Amniotic stem cell (primary cell): Measurements from ENCODE around the gene MTFMT.
"Not testable (repeated sequence)": the region's sequence is repeated elsewhere in the genome, so short reads cannot be mapped to it uniquely, and the experiment has no call there.

Source experiments
- DNase-seq: peaks from one replicate; lab custom pipeline; 2025; lab: John Stamatoyannopoulos, UW

MTFMT gene

GRCh38 chr15:65038836-65039235, 9.4 kb upstream of the MTFMT start:
- DNase-seq: no peak

- no peak for DNase-seq
Observed at GRCh38 chr15:65038428-65038827, 9.0 kb upstream of the MTFMT start.

GRCh38 chr15:65037309-65037708, 7.9 kb upstream of the MTFMT start:
- DNase-seq: no peak

GRCh38 chr15:65034719-65035118, 5.3 kb upstream of the MTFMT start:
- no peak for DNase-seq

GRCh38 chr15:65033659-65034269, 4.3 kb upstream of the MTFMT start:
- peak; percentile 38 for DNase-seq

GRCh38 chr15:65032801-65033537, 3.5 kb upstream of the MTFMT start:
- no peak for DNase-seq

- no peak for DNase-seq
Observed at GRCh38 chr15:65029736-65030208, 333 bp upstream of the MTFMT start.

GRCh38 chr15:65028338-65028737, 1.1 kb downstream of the MTFMT start:
- no peak for DNase-seq

- no peak for DNase-seq
Observed at GRCh38 chr15:65027593-65027992, 1.8 kb downstream of the MTFMT start.

- DNase-seq: no peak
Observed at GRCh38 chr15:65026756-65027155, 2.7 kb downstream of the MTFMT start.

GRCh38 chr15:65021488-65021887, 8.0 kb downstream of the MTFMT start:
- DNase-seq: no peak

GRCh38 chr15:65020419-65020818, 9.0 kb downstream of the MTFMT start:
- no peak for DNase-seq

GRCh38 chr15:65011198-65011597, 18.2 kb downstream of the MTFMT start:
- DNase-seq: not testable (repeated sequence)

GRCh38 chr15:65008983-65009382, 20.5 kb downstream of the MTFMT start:
- DNase-seq: no peak

GRCh38 chr15:65006876-65007275, 22.6 kb downstream of the MTFMT start:
- no peak for DNase-seq

GRCh38 chr15:65004993-65005392, 24.4 kb downstream of the MTFMT start:
- DNase-seq: no peak

GRCh38 chr15:64997745-64998375, 31.6 kb downstream of the MTFMT start:
- no peak for DNase-seq

- DNase-seq: no peak
Observed at GRCh38 chr15:64997066-64997465, 32.4 kb downstream of the MTFMT start.

GRCh38 chr15:64993290-64993689, 36.1 kb downstream of the MTFMT start:
- DNase-seq: no peak

GRCh38 chr15:64991536-64992135, 37.8 kb downstream of the MTFMT start:
- DNase-seq: no peak

GRCh38 chr15:64990168-64990470, 39.3 kb downstream of the MTFMT start:
- DNase-seq: no peak

- DNase-seq: peak; percentile 76
Observed at GRCh38 chr15:64989416-64990167, 39.8 kb downstream of the MTFMT start, which contains the start of gene SPG21. Gene SPG21, minus strand, starts transcription at chr15:64989914. Its CDS starts 6,345 bp downstream, at chr15:64983569.
